Ishikawa (cell line): ENCODE measurements around the gene FBXL22.

Experiments
- CEBPB ChIP-seq: IDR thresholded peaks from 2 replicates; pipeline ENCODE4 v1.6.1; 2012
- CREB1 ChIP-seq: IDR thresholded peaks from 2 replicates; pipeline ENCODE4 v1.6.1; 2012; ENCODE audit warnings: low read depth
- EGR1 ChIP-seq: IDR thresholded peaks from 2 replicates; pipeline ENCODE4 v1.6.1; 2012
- EP300 ChIP-seq: IDR thresholded peaks from 2 replicates; pipeline ENCODE4 v1.6.1; 2012; ENCODE audit warnings: borderline replicate concordance
- FOXM1 ChIP-seq: IDR thresholded peaks from 2 replicates; pipeline ENCODE4 v1.6.1; 2012; ENCODE audit warnings: low read depth, borderline replicate concordance
- MAX ChIP-seq: IDR thresholded peaks from 2 replicates; pipeline ENCODE4 v1.6.1; 2012
- NFIC ChIP-seq: IDR thresholded peaks from 2 replicates; pipeline ENCODE4 v1.6.1; 2012
- RAD21 ChIP-seq: IDR thresholded peaks from 2 replicates; pipeline ENCODE4 v1.6.1; 2012; ENCODE audit warnings: low read depth
- REST ChIP-seq: IDR thresholded peaks from 2 replicates; pipeline ENCODE4 v1.6.1; 2012; ENCODE audit warnings: low read depth, mild to moderate bottlenecking
- TAF1 ChIP-seq: IDR thresholded peaks from 2 replicates; pipeline ENCODE4 v1.6.1; 2012; ENCODE audit warnings: low read depth, mild to moderate bottlenecking
- TCF12 ChIP-seq: IDR thresholded peaks from 2 replicates; pipeline ENCODE4 v1.6.1; 2012; ENCODE audit warnings: low read depth
- TEAD4 ChIP-seq: IDR thresholded peaks from 2 replicates; pipeline ENCODE4 v1.6.1; 2012
- USF1 ChIP-seq: IDR thresholded peaks from 2 replicates; pipeline ENCODE4 v1.6.1; 2012
- YY1 ChIP-seq: IDR thresholded peaks from 2 replicates; pipeline ENCODE4 v1.6.1; 2012; ENCODE audit warnings: low read depth
- ZBTB7A ChIP-seq: IDR thresholded peaks from 2 replicates; pipeline ENCODE4 v1.6.1; 2012; ENCODE audit warnings: low read depth

Gene FBXL22

GRCh38 chr15:63602595-63602994 lies 5.4 kb downstream of the FBXL22 start:
- TF ChIP-seq USF1 (no peak), RAD21 (no peak), FOXM1 (no peak), CREB1 (no peak), EP300 (no peak)

- TF ChIP-seq CEBPB (no peak), USF1 (no peak)
These were observed 6.3 kb downstream of the FBXL22 start for GRCh38 chr15:63603516-63603915.

- no peak for TF ChIP-seq FOXM1
- TF ChIP-seq REST = no peak
- TF ChIP-seq TAF1 = no peak
- no peak for TF ChIP-seq TEAD4
- TF ChIP-seq TCF12 = no peak
- no peak for TF ChIP-seq NFIC
- TF ChIP-seq CEBPB = no peak
- no peak for TF ChIP-seq MAX
- TF ChIP-seq YY1 = no peak
These were observed 7.1 kb downstream of the FBXL22 start for GRCh38 chr15:63604281-63604680.

GRCh38 chr15:63605036-63605435 lies 7.8 kb downstream of the FBXL22 start:
- no peak for TF ChIP-seq CREB1
- no peak for TF ChIP-seq MAX
- no peak for TF ChIP-seq TAF1
- TF ChIP-seq USF1 = no peak
- TF ChIP-seq REST = no peak
- TF ChIP-seq EP300 = no peak
- no peak for TF ChIP-seq TEAD4
- no peak for TF ChIP-seq EGR1
- TF ChIP-seq FOXM1 = no peak
- TF ChIP-seq ZBTB7A = no peak
- TF ChIP-seq TCF12 = no peak
- no peak for TF ChIP-seq YY1
- no peak for TF ChIP-seq CEBPB

- TF ChIP-seq USF1 (no peak), ZBTB7A (no peak), CREB1 (no peak), CEBPB (no peak), REST (no peak), MAX (no peak), NFIC (no peak), EP300 (no peak), EGR1 (no peak), FOXM1 (no peak), YY1 (no peak), TEAD4 (no peak), TCF12 (no peak), RAD21 (no peak), TAF1 (no peak)
These were observed 8.6 kb downstream of the FBXL22 start for GRCh38 chr15:63605816-63606215.
